Activated T-cell treated with anti-CD3 and anti-CD28 coated beads, Interleukin-2, amount 50 U/mL, for 24 hours (primary cell): ENCODE results near the gene IGSF1.

Experiments used
- DNase-seq: peaks from one replicate; pipeline ENCODE4 v3.0.0-alpha.2; 2020
- H3K27ac Mint-ChIP-seq: 2 replicates; pipeline ENCODE4 v1.8.0; 2020; ENCODE audit warnings: mild to moderate bottlenecking, mixed read lengths
- H3K27me3 Mint-ChIP-seq: 2 replicates; pipeline ENCODE4 v1.8.0; 2020; ENCODE audit warnings: mixed read lengths
- H3K36me3 Mint-ChIP-seq: 2 replicates; pipeline ENCODE4 v1.8.0; 2020; ENCODE audit warnings: low read depth, mixed read lengths
- H3K4me1 Mint-ChIP-seq: 2 replicates; pipeline ENCODE4 v1.8.0; 2020; ENCODE audit warnings: low read depth, mixed read lengths
- H3K4me3 Mint-ChIP-seq: 2 replicates; pipeline ENCODE4 v1.8.0; 2020; ENCODE audit warnings: mild to moderate bottlenecking, moderate library complexity, mixed read lengths
- H3K9me3 Mint-ChIP-seq: 2 replicates; pipeline ENCODE4 v1.8.0; 2020; ENCODE audit warnings: mixed read lengths

Gene IGSF1

GRCh38 chrX:131288738-131289511 is at the start of gene IGSF1:
IGSF1 (minus strand) TSS chrX:131289306; CDS start chrX:131286674, 2,632 bp downstream.
- Mint-ChIP-seq H3K4me1 (peaks cover 2% of the 10 kb centered on the region), H3K4me3 (no peak within 1 kb of the TSS), H3K27ac (no peak within 1 kb of the TSS), H3K9me3 (no peaks in the 10 kb centered on the region), H3K36me3 (no peaks in the 10 kb centered on the region), H3K27me3 (peaks cover 82% of the 10 kb centered on the region)
- DNase-seq = no peak

GRCh38 chrX:131332331-131332730 is 43.2 kb upstream of the IGSF1 start:
- Mint-ChIP-seq H3K9me3 (no peaks in the 10 kb centered on the region), H3K4me3 (no peak overlapping the region), H3K4me1 (no peaks in the 10 kb centered on the region), H3K36me3 (no peaks in the 10 kb centered on the region), H3K27me3 (peaks cover 11% of the 10 kb centered on the region), H3K27ac (no peak overlapping the region)
- no peak for DNase-seq

- Mint-ChIP-seq H3K27ac (no peak overlapping the region), H3K36me3 (no peaks in the 10 kb centered on the region), H3K9me3 (no peaks in the 10 kb centered on the region), H3K27me3 (peaks cover 14% of the 10 kb centered on the region), H3K4me3 (no peak overlapping the region), H3K4me1 (no peaks in the 10 kb centered on the region)
- no peak for DNase-seq
These were observed 42.0 kb upstream of the IGSF1 start for GRCh38 chrX:131331152-131331551.

- Mint-ChIP-seq H3K4me1 (no peaks in the 10 kb centered on the region), H3K27ac (no peak overlapping the region), H3K27me3 (peaks cover 14% of the 10 kb centered on the region), H3K36me3 (no peaks in the 10 kb centered on the region), H3K4me3 (no peak overlapping the region), H3K9me3 (no peaks in the 10 kb centered on the region)
- no peak for DNase-seq
These were observed 41.6 kb upstream of the IGSF1 start for GRCh38 chrX:131330735-131331134.

- Mint-ChIP-seq H3K27me3 (peaks cover 44% of the 10 kb centered on the region), H3K4me1 (no peaks in the 10 kb centered on the region), H3K27ac (no peak overlapping the region), H3K4me3 (no peak overlapping the region), H3K36me3 (no peaks in the 10 kb centered on the region), H3K9me3 (no peaks in the 10 kb centered on the region)
- no peak for DNase-seq
These were observed 33.5 kb upstream of the IGSF1 start for GRCh38 chrX:131322651-131323050.

- no peak for DNase-seq
- Mint-ChIP-seq H3K27me3 (peaks cover 34% of the 10 kb centered on the region), H3K27ac (no peak overlapping the region), H3K4me3 (no peak overlapping the region), H3K9me3 (no peaks in the 10 kb centered on the region), H3K4me1 (no peaks in the 10 kb centered on the region), H3K36me3 (no peaks in the 10 kb centered on the region)
These were observed 28.2 kb upstream of the IGSF1 start for GRCh38 chrX:131317326-131317725.

GRCh38 chrX:131316260-131316659 is 27.2 kb upstream of the IGSF1 start:
- H3K4me3 Mint-ChIP-seq = no peak overlapping the region
- H3K9me3 Mint-ChIP-seq = no peaks in the 10 kb centered on the region
- no peaks in the 10 kb centered on the region for H3K4me1 Mint-ChIP-seq
- DNase-seq = no peak
- no peak overlapping the region for H3K27ac Mint-ChIP-seq
- H3K27me3 Mint-ChIP-seq = peaks cover 29% of the 10 kb centered on the region
- no peaks in the 10 kb centered on the region for H3K36me3 Mint-ChIP-seq

- DNase-seq = no peak
- H3K27ac Mint-ChIP-seq = no peak overlapping the region
These were observed 19.9 kb upstream of the IGSF1 start for GRCh38 chrX:131308980-131309379.

GRCh38 chrX:131306601-131307000 is 17.5 kb upstream of the IGSF1 start:
- H3K4me3 Mint-ChIP-seq = no peak overlapping the region
- no peaks in the 10 kb centered on the region for H3K36me3 Mint-ChIP-seq
- no peak for DNase-seq
- no peaks in the 10 kb centered on the region for H3K9me3 Mint-ChIP-seq
- no peaks in the 10 kb centered on the region for H3K4me1 Mint-ChIP-seq
- no peak overlapping the region for H3K27ac Mint-ChIP-seq
- peaks cover 30% of the 10 kb centered on the region for H3K27me3 Mint-ChIP-seq

More at GRCh38 chrX:131308980-131309379, 19.9 kb upstream of the IGSF1 start:
- Mint-ChIP-seq H3K4me3 (no peak overlapping the region), H3K4me1 (no peaks in the 10 kb centered on the region), H3K36me3 (no peaks in the 10 kb centered on the region), H3K27me3 (peaks cover 23% of the 10 kb centered on the region), H3K9me3 (no peaks in the 10 kb centered on the region)

- no peak for DNase-seq
- Mint-ChIP-seq H3K9me3 (no peaks in the 10 kb centered on the region), H3K4me3 (no peak overlapping the region), H3K4me1 (no peaks in the 10 kb centered on the region), H3K27me3 (peaks cover 28% of the 10 kb centered on the region), H3K36me3 (no peaks in the 10 kb centered on the region), H3K27ac (no peak overlapping the region)
These were observed 16.8 kb upstream of the IGSF1 start for GRCh38 chrX:131305926-131306325.

GRCh38 chrX:131302701-131303100 is 13.6 kb upstream of the IGSF1 start:
- no peak overlapping the region for H3K27ac Mint-ChIP-seq
- no peaks in the 10 kb centered on the region for H3K4me1 Mint-ChIP-seq
- no peak for DNase-seq
- H3K27me3 Mint-ChIP-seq = peaks cover 26% of the 10 kb centered on the region
- no peak overlapping the region for H3K4me3 Mint-ChIP-seq
- no peaks in the 10 kb centered on the region for H3K9me3 Mint-ChIP-seq
- H3K36me3 Mint-ChIP-seq = no peaks in the 10 kb centered on the region

GRCh38 chrX:131301155-131301554 is 12.0 kb upstream of the IGSF1 start:
- Mint-ChIP-seq H3K9me3 (no peaks in the 10 kb centered on the region), H3K27me3 (peaks cover 23% of the 10 kb centered on the region), H3K4me3 (no peak overlapping the region), H3K4me1 (no peaks in the 10 kb centered on the region), H3K27ac (no peak overlapping the region), H3K36me3 (no peaks in the 10 kb centered on the region)
- no peak for DNase-seq

GRCh38 chrX:131298846-131299245 is 9.7 kb upstream of the IGSF1 start:
- Mint-ChIP-seq H3K4me3 (no peak overlapping the region), H3K27me3 (peaks cover 28% of the 10 kb centered on the region), H3K36me3 (no peaks in the 10 kb centered on the region), H3K27ac (no peak overlapping the region), H3K9me3 (no peaks in the 10 kb centered on the region), H3K4me1 (no peaks in the 10 kb centered on the region)
- DNase-seq = no peak

- Mint-ChIP-seq H3K9me3 (no peaks in the 10 kb centered on the region), H3K4me1 (no peaks in the 10 kb centered on the region), H3K27me3 (peaks cover 33% of the 10 kb centered on the region), H3K36me3 (no peaks in the 10 kb centered on the region), H3K4me3 (no peak overlapping the region), H3K27ac (no peak overlapping the region)
- DNase-seq = no peak
These were observed 8.9 kb upstream of the IGSF1 start for GRCh38 chrX:131298036-131298435.

GRCh38 chrX:131289527-131289926 is 421 bp upstream of the IGSF1 start:
- no peak overlapping the region for H3K27ac Mint-ChIP-seq
- H3K36me3 Mint-ChIP-seq = no peaks in the 10 kb centered on the region
- H3K4me1 Mint-ChIP-seq = peaks cover 2% of the 10 kb centered on the region
- no peaks in the 10 kb centered on the region for H3K9me3 Mint-ChIP-seq
- H3K4me3 Mint-ChIP-seq = no peak overlapping the region
- no peak for DNase-seq
- peaks cover 87% of the 10 kb centered on the region for H3K27me3 Mint-ChIP-seq
